Measurements from ENCODE around the gene MINAR2.
A peak's percentile ranks its signal among the peaks of the same experiment; 100 is the strongest.

The MINAR2 gene

GRCh38 chr5:129771058-129771838 is 23.4 kb downstream of the MINAR2 start:
- peak; percentile 78 for DNase-seq (ENCODE audit: low spot score)

DNA sequence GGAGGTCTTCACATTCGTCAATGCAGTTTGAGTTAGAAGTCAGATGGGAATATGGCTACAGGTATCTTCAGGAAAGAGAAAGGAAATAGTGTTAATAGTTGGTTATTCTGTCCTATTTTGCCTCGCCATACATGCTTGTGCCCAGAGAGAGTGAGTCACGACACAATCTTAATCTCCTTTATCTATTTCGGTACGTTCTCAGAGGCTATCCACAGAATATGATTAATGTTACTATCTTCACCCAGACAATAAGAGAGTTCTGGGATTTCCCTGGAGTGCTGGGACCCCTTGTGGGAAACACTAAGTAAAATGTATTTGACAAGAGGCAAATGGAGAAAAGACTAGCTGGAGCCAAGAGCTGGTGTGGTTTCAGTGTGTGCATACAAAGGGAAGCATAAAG is 25.5 kb downstream of the MINAR2 start:
- DNase-seq (ENCODE audit: low spot score), result no peak

DNA sequence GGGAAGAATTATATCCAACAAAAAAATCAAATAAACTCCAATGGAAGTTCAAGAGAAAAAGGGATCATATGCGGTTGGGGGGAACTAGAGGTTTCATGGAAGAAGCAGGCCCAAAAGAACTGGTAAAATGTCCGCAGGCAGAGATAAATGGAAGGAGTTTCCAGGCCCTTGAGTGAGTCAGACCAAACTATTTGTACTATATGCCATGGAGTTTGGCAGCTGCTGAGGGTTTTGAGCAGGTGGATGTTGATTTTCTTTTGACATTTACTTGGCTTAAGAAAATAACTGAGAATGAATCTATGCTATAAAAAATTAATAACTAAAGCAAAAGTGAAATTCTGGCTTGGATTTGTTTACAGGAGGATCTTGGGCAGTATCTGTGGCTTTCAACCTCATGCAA is 33.7 kb downstream of the MINAR2 start:
- no peak for DNase-seq (ENCODE audit: low spot score)

GRCh38 chr5:129803403-129803802 is 55.5 kb downstream of the MINAR2 start:
- no peak for DNase-seq (ENCODE audit: low spot score)

- no peak for DNase-seq (ENCODE audit: low spot score)
These were observed 56.8 kb downstream of the MINAR2 start for GRCh38 chr5:129804705-129805104.

DNA sequence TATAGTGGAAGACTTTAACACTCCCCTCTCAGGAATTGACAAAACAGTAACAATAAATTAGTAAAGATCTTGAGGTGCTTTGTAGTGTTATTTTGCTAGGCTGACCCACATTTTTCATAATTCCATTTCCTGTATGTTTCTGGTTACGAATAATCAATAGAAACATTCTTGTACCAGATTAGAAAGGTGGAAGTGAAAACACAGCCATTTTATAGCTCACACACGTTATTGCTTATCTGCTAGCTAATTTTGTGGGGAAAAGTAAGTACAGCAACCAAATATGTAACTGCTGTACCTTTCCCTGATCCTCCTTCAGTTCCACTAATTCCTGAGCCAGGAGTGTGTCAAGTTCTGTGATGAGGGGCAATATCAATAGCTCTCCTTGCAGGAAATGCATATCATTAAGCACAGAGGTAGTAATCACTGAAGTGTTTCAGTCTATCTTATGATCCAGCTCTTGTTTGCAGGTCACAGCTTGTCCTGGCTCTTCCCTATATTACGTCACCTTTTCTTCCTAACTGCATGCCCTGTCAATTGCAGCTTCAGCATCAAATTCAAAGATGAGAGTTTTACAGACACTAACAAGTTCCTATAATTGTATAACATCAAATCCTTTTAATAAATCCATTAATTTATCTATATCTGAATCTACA is 59.4 kb downstream of the MINAR2 start:
- DNase-seq (ENCODE audit: low spot score), result no peak

All from NAMALWA (cell line).